ENCODE measurements around the gene PRG3.
"Not testable (repeated sequence)": the region's sequence is repeated elsewhere in the genome, so short reads cannot be mapped to it uniquely, and the experiment has no call there.

DNA sequence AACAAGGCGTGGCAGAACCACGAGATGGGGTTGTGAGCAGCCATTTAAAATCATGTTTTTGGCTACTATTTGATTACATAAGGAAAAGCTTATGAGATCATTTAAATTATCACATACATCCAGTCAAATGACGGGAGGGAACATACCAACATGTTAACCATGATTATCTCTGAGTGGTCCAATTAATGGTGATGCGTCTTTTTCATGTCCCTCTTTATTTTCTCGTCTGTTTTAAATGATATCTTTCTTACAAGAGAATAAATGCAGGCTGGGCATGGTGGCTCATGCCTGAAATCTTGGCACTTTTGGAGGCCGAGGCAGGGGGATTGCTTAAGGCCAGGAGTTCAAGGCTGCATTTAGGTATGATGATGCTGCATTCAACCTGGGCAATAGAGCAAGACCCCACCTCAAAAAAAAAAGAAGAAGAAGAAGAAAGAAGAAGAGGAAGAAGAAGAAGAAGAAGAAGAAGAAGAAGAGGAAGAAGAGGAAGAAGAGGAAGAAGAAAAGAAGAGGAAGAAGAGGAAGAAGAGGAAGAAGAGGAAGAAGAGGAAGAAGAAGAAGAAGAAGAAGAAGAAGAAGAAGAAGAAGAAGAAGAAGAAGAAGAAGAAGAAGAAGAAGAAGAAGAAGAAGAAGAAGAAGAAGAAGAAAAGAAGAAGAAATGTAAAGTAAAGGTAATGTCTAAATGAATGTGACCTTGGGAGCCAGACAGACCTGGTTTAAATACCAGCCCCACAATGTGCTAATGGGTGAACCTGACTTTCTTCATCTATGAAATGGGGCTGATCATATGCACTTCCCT lies 22.3 kb upstream of the PRG3 start:
- TF ChIP-seq POLR2A (IDR thresholded peaks at IDR 0.05): not testable (repeated sequence)
- TF ChIP-seq, protein P1, sequence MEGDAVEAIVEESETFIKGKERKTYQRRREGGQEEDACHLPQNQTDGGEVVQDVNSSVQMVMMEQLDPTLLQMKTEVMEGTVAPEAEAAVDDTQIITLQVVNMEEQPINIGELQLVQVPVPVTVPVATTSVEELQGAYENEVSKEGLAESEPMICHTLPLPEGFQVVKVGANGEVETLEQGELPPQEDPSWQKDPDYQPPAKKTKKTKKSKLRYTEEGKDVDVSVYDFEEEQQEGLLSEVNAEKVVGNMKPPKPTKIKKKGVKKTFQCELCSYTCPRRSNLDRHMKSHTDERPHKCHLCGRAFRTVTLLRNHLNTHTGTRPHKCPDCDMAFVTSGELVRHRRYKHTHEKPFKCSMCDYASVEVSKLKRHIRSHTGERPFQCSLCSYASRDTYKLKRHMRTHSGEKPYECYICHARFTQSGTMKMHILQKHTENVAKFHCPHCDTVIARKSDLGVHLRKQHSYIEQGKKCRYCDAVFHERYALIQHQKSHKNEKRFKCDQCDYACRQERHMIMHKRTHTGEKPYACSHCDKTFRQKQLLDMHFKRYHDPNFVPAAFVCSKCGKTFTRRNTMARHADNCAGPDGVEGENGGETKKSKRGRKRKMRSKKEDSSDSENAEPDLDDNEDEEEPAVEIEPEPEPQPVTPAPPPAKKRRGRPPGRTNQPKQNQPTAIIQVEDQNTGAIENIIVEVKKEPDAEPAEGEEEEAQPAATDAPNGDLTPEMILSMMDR (IDR thresholded peaks at IDR 0.05): not testable (repeated sequence)
